Measurements from ENCODE around the gene MECP2. TPM values are rescaled to one million over a fixed set of nuclear protein-coding genes. Genes with fewer than 3 reads are reported as not detected.
"Not testable (repeated sequence)": the region's sequence is repeated elsewhere in the genome, so short reads cannot be mapped to it uniquely, and the experiment has no call there.

The MECP2 gene
- total RNA-seq, 1 donor from 2014 or later: 13.9 TPM

DNA sequence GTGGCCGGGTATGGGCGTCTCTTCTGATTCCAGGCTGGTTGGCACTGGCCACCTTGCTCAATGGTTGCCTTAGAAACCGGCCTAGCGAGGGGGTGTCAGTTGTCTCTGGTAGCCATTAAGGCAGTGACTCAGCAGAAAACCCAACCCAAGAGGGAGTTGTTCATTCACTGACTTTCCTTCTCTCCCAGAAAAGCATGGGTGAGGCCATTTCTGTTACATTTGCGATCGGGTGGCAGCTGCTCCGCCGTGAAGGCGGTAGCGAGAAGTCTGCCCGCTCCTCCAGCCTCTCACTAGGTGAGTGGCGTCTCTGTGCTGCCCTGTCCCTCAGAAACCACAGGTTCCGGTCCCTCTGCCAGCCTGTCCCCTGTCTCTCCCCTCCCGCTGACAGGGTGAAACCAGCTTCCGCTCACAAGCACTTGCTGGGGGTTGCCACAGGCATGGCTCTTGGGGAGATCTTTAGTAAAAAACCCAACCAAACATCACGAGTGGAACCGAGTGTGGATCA lies 95.2 kb downstream of the MECP2 start:
- ATAC-seq (peak; percentile 34), DNase-seq (ENCODE audit: low spot score) (no peak)

DNA sequence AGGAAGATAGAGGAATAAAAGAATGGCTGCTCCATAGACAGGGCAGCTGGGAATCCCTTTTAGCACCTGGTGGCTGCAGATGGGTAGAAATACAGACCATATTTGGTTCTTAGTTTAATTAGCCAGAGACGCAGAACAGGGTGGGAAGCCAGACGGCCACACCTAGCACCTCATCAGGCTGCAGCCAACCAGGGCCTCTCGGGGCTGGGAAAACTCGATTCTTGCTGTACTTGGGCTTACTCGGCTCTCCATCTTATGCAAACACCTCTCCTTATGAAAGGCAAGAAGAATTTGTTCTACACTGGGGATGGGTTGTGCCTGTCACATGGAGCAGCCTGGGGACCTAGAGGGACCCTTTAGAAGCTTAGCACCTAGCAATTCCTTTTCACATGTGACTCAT lies 97.5 kb downstream of the MECP2 start:
- ATAC-seq (no peak), DNase-seq (ENCODE audit: low spot score) (no peak)

DNA sequence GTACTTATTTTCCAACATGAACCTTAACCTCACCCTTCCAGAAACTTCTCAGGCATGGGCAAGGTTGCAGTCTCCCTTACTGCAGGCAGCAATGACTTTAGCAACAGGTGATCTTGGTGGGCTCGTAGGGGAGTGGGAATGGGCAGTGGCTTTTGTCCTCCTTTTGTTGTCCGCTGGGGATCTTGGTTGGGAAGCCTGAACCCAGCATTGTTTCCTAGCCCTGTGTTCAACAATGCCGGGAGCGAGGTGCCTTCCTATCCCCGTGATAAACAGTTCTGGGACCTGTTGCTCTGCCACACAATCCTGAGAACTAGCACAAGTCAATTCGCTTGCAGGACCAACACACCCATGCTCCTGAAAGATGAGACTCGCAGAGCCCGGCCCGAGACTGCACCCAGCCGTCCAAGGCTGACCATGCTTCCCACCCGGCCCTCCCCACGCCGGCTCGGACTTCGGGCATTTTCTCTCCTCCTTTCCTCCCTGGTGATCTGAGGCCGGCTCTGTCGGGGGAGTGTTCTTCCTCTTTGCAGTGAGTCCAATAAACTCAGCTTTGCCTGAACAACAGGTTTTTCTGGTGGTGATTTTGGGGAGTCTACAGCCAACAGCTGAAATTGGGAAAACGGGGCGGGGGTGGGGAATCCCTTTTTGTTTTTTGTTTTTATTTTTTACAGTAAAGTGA lies 98.0 kb downstream of the MECP2 start:
- DNase-seq (ENCODE audit: low spot score) (no peak), ATAC-seq (no peak)

DNA sequence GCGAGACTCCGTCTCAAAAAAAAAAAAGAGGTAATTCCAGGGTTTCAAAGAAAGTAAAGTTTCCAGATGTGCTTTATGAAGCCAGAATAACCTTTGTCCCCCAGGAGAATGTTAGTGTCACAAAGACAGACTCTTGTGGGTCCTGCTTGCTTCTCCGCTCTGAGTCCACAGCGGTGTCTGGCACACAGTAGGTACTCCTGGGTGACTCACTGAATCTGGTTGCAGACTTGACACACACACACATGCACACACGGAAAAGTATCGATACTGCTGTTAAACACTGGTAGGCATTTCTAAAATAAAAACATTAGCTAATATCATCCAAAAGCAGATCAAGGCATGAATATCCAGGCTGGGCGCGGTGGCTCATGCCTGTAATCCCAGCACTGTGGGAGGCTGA lies 102.0 kb downstream of the MECP2 start:
- ATAC-seq (no peak), DNase-seq (ENCODE audit: low spot score) (no peak)

DNA sequence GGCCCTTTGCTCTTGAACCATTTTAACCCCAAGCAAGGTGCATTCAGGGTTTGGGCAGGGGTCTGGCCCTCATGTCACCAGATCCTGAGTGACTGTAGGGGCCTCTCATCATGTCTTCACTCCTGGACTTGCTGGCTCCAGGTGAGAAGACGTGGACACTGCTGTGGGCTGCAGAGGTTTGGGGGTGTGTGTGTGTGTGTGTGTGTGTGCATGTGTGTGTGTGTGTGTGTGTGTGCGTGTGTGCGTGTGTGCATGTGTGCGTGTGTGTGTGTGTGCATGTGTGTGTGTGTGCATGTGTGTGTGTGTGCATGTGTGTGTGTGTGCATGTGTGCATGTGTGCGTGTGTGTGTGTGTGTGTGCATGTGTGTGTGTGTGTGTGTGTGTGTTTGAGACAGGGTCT lies 103.1 kb downstream of the MECP2 start:
- not testable (repeated sequence) for ATAC-seq; DNase-seq (ENCODE audit: low spot score)

- DNase-seq (ENCODE audit: low spot score): no peak
Observed at GRCh38 chrX:153993978-153994377, 103.5 kb downstream of the MECP2 start.

GRCh38 chrX:153993079-153993478 lies 104.4 kb downstream of the MECP2 start:
- DNase-seq (ENCODE audit: low spot score) (no peak), ATAC-seq (no peak)

More at GRCh38 chrX:153993978-153994377, 103.5 kb downstream of the MECP2 start:
- ATAC-seq: no peak

DNA sequence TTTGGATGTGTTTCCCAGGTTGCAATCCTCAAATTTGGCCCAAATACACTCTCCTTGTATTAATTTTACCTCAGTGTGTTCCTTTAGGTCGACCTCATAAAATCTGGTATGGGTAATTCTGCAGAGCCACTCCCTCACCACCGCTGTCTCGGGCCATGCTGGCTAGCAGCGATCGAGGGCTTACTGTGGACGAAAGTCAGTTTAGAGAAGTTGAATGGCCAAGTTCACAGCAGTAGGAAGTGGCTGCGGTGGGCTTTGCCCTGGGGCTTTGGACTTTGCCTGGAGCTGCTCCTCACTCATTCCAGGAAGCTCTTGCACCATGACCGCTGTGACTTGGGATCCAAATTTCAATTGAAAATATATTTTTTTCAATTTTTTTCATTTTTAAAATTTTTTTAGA lies 105.3 kb downstream of the MECP2 start:
- ATAC-seq: no peak
- DNase-seq (ENCODE audit: low spot score): no peak

GRCh38 chrX:153991013-153991580 lies 106.4 kb downstream of the MECP2 start:
- DNase-seq (ENCODE audit: low spot score) (no peak), ATAC-seq (no peak)

GRCh38 chrX:153989973-153990655 lies 107.4 kb downstream of the MECP2 start:
- DNase-seq (ENCODE audit: low spot score) (no peak), ATAC-seq (no peak)

DNA sequence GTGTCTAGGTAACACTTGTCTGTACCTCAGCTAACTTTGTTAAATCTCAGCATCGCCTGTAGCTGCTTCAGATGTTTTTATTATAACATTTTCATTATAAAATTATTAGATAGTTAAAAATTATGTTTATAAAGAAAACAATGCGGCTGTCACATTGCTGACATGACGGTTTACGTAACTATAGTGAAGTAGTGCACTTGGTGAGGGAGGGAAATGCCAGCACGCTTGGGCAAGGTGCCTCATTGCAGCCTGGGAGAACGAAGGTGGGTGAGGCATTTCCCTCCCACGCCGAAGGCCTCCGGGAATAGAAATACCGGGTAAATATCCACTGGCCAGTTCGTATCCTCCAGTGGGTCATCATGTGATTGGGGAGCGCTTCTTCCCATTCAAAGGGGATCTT lies 109.0 kb downstream of the MECP2 start:
- no peak for ATAC-seq

DNA sequence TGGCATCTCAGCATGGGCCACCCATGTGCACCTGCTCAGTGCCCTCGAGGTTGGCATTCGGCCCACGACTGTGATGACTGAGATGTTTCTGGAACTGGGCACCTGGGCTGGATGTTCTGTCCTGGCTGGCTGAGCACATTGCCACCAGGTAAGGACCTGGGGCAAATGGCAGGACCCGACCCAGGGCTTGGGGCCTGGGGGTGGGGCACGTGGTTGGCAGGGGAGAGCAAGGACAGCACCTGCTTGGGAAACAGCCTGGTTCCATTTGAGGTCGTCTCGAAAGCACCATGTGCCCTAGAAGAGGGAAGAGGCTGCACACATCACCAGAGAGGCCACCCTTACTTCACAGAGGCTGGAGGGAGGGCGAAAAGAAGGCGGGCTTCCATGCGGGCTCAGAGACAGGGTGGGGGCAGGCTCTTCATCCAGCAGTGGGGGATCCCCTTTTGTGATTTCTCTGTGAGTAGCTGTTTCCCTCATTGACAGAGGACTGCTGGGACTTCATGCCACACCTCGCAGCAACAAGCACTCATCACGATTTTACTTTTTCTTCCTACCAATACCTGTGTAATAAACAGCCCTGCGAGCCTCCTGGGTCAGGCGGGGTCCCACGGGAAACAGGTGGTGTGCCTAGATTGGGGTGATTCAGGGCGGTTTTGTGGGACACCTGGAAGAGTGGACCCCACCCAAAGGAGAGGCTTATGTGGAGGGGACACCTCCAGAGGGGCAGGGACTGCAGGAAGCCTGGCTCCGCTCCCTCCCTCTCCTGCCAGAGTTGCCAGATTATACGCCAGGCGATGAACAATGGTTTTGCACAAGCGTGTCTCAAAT lies 113.0 kb downstream of the MECP2 start:
- ATAC-seq (peak; percentile 57), DNase-seq (ENCODE audit: low spot score) (peak; percentile 80)

More for the DNA sequence above, 109.0 kb downstream of the MECP2 start:
- DNase-seq (ENCODE audit: low spot score): no peak

GRCh38 chrX:153983321-153983801 lies 114.2 kb downstream of the MECP2 start:
- no peak for DNase-seq (ENCODE audit: low spot score)
- no peak for ATAC-seq

DNA sequence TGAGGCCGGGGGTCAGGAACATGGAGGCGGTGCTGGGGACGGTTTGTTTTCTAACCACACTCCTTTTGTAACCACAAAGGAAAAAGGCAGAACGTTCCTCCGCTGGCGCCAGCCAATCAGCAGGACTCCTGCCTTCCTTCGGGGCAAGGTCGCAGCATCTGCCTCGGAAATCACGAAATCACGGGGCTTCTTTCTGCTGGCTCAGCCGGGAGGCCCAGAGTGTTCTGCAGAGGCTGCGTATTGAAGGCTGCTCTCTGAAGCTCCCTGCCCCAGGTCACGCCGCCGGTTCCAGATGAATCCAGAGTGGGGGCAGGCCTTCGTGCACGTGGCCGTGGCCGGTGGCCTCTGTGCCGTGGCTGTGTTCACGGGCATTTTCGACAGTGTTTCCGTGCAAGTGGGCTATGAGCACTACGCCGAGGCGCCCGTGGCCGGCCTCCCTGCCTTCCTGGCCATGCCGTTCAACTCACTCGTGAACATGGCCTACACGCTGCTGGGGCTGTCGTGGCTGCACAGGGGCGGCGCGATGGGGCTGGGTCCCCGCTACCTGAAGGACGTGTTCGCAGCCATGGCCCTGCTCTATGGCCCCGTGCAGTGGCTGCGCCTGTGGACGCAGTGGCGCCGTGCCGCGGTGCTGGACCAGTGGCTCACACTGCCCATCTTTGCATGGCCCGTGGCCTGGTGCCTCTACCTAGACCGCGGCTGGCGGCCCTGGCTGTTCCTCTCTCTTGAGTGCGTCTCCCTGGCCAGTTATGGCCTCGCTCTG lies 115.6 kb downstream of the MECP2 start:
- DNase-seq (ENCODE audit: low spot score): no peak

GRCh38 chrX:153981231-153981630 lies 116.3 kb downstream of the MECP2 start:
- DNase-seq (ENCODE audit: low spot score) (no peak), ATAC-seq (no peak)

More for the DNA sequence above, 115.6 kb downstream of the MECP2 start:
- no peak for ATAC-seq

DNA sequence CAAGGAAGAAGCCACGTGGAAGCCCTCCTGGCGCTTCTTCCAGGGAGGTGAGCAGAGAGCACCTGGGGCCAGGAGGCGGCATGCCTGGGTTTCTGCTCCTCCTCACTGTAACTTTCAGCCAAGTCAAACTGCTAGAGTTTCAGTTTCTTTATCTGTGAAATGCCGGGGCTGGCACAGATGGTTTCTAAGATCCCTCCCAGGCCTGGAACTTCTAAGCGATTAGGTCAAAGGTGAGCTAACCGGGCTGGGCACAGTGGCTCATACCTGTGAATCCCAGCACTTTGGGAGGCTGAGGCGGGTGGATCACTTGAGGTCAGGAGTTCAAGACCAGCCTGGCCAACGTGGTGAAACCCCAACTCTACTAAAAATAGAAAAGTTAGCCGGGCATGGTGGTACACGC lies 117.1 kb downstream of the MECP2 start:
- ATAC-seq: peak; percentile 75

DNA sequence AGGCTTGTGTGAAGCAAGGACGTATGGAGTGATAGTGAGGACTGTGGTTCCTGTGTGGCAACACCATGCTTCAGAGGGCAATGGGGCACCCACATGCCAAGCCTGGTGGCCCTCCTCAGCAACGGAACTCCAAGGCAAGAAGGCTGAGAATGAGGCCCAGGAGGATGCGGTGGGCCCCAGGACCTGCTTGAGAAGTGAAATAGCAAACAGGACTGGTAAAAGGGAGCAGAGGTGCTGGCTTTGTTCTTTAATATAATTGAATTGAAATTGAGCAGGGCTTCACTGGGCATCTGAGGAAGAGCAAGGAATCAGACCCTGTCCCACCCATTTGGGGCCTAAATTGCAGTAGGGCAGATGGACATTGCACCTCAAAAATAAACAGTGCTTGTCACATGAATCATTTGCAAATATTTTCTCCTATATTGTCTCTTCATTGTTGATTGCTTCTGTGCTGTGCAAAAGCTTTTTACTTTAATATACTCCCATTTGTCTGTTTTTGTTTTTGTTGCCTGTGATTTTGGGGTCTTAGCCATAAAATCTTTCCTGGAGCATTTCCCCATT lies 122.7 kb downstream of the MECP2 start:
- no peak for DNase-seq (ENCODE audit: low spot score)
- no peak for ATAC-seq

More for the DNA sequence above, 117.1 kb downstream of the MECP2 start:
- DNase-seq (ENCODE audit: low spot score): peak; percentile 55

- no peak for ATAC-seq
- no peak for DNase-seq (ENCODE audit: low spot score)
Observed at GRCh38 chrX:153974003-153974725, 123.4 kb downstream of the MECP2 start.
